RWPE2 (cell line): ENCODE measurements around the gene IDE.
"Not testable (repeated sequence)": the region's sequence is repeated elsewhere in the genome, so short reads cannot be mapped to it uniquely, and the experiment has no call there.

Source experiments
- ATAC-seq: fragments of 200-7000 bp; cut with Tn5 transposase; 3 replicates; pipeline ENCODE4 v1.9.1; 2021; ENCODE audit warnings: low read depth
- DNase-seq: peaks from one replicate; pipeline ENCODE4 v3.0.0-alpha.2; 2020; ENCODE audit warnings: low spot score
- H3K27ac ChIP-seq: fragments of 450-650 bp; 2 replicates; pipeline ENCODE4 v1.5.1; 2017; ENCODE audit warnings: mild to moderate bottlenecking; ENCODE audit not compliant: poor library complexity, severe bottlenecking
- H3K27me3 ChIP-seq: fragments of 250-450 bp; sonication (Bioruptor Pico); 2 replicates; pipeline ENCODE4 v1.5.1; 2021; ENCODE audit warnings: mild to moderate bottlenecking, moderate library complexity; ENCODE audit not compliant: insufficient read depth, poor library complexity, severe bottlenecking
- H3K36me3 ChIP-seq: fragments of 250-450 bp; sonication (Bioruptor Pico); 2 replicates; pipeline ENCODE4 v1.5.1; 2020; ENCODE audit warnings: low read depth, mild to moderate bottlenecking, moderate library complexity
- H3K4me1 ChIP-seq: fragments of 250-450 bp; sonication (Bioruptor Pico); 2 replicates; pipeline ENCODE4 v1.5.1; 2021; ENCODE audit warnings: mild to moderate bottlenecking, moderate library complexity; ENCODE audit not compliant: insufficient read depth, poor library complexity, severe bottlenecking
- H3K4me3 ChIP-seq: fragments of 250-450 bp; sonication (Bioruptor Pico); 2 replicates; pipeline ENCODE4 v1.5.1; 2021; ENCODE audit warnings: mild to moderate bottlenecking, moderate library complexity; ENCODE audit not compliant: severe bottlenecking
- H3K9me3 ChIP-seq: fragments of 250-450 bp; sonication (Bioruptor Pico); 2 replicates; pipeline ENCODE4 v1.5.1; 2021; ENCODE audit warnings: mild to moderate bottlenecking, moderate library complexity; ENCODE audit not compliant: severe bottlenecking
- CTCF ChIP-seq: fragments of 450-650 bp; IDR thresholded peaks from one replicate; pipeline ENCODE4 v1.5.1; 2017; ENCODE audit warnings: mild to moderate bottlenecking, moderate library complexity; ENCODE audit not compliant: poor library complexity, severe bottlenecking

IDE gene

GRCh38 chr10:92440578-92440977 is 133.3 kb downstream of the IDE start:
- no peak for TF ChIP-seq CTCF
- no peak for ATAC-seq
- no peak for DNase-seq
- Histone ChIP-seq H3K27me3 (no peaks in the 10 kb centered on the region), H3K4me1 (no peaks in the 10 kb centered on the region), H3K4me3 (no peak overlapping the region), H3K27ac (no peak overlapping the region), H3K9me3 (no peaks in the 10 kb centered on the region), H3K36me3 (no peaks in the 10 kb centered on the region)

GRCh38 chr10:92438220-92438619 is 135.7 kb downstream of the IDE start:
- ATAC-seq, result no peak
- Histone ChIP-seq H3K27ac (no peak overlapping the region), H3K9me3 (no peaks in the 10 kb centered on the region), H3K36me3 (no peaks in the 10 kb centered on the region), H3K27me3 (no peaks in the 10 kb centered on the region), H3K4me1 (no peaks in the 10 kb centered on the region), H3K4me3 (no peak overlapping the region)
- TF ChIP-seq CTCF, result no peak
- no peak for DNase-seq

- DNase-seq (no peak), ATAC-seq (no peak)
- Histone ChIP-seq H3K27me3 (no peaks in the 10 kb centered on the region), H3K36me3 (no peaks in the 10 kb centered on the region), H3K4me3 (no peak overlapping the region), H3K4me1 (no peaks in the 10 kb centered on the region), H3K27ac (no peak overlapping the region), H3K9me3 (no peaks in the 10 kb centered on the region)
- no peak for TF ChIP-seq CTCF
Measured at GRCh38 chr10:92436611-92437010, 137.3 kb downstream of the IDE start.

- H3K27ac ChIP-seq, H3K4me3 ChIP-seq, H3K4me1 ChIP-seq, H3K9me3 ChIP-seq, H3K27me3 ChIP-seq, H3K36me3 ChIP-seq, ATAC-seq, DNase-seq: not testable (repeated sequence)
Measured at GRCh38 chr10:92436065-92436464, 137.8 kb downstream of the IDE start.

- H3K27ac ChIP-seq, result no peak overlapping the region
- no peaks in the 10 kb centered on the region for H3K27me3 ChIP-seq
- ATAC-seq, result no peak
Measured at GRCh38 chr10:92434385-92434784, 139.5 kb downstream of the IDE start.

More at GRCh38 chr10:92434385-92434784, 139.5 kb downstream of the IDE start:
- Histone ChIP-seq H3K9me3 (no peaks in the 10 kb centered on the region), H3K36me3 (no peaks in the 10 kb centered on the region), H3K4me1 (no peaks in the 10 kb centered on the region), H3K4me3 (no peak overlapping the region)
- DNase-seq, result no peak
- no peak for TF ChIP-seq CTCF
